ENCODE results near the gene TGFBR2. TPM values are rescaled to one million over a fixed set of nuclear protein-coding genes. Genes with fewer than 3 reads are reported as not detected.

The TGFBR2 gene
- total RNA-seq, 1 experiment from 2014 or later = 16.1 TPM

DNA sequence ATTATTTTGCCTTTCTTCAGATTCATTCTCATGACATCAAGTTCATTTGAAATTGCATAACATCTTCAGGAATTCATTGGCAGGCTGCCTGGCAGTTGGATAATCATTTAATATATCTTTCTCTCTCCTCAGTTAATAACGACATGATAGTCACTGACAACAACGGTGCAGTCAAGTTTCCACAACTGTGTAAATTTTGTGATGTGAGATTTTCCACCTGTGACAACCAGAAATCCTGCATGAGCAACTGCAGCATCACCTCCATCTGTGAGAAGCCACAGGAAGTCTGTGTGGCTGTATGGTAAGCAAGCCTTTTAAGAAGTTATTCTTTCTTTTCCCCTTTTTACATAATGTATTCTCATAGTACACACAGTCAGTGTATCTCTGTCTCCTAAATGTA is 38.2 kb downstream of the TGFBR2 start:
- POLR2A ChIA-PET (ENCODE audit: low non-redundant PET) = no interaction called here
- Histone ChIP-seq H3K36me3 (ENCODE audit: insufficient read depth, low read length, poor library complexity, severe bottlenecking) (peaks cover 9% of the 10 kb centered on the region), H3K4me1 (ENCODE audit: insufficient read depth, low read length, poor library complexity, severe bottlenecking) (peaks cover 42% of the 10 kb centered on the region), H3K4me3 (ENCODE audit: low read depth, low read length, poor library complexity, severe bottlenecking) (no peak overlapping the region), H3K9me3 (ENCODE audit: low read depth, low read length, poor library complexity, severe bottlenecking) (no peaks in the 10 kb centered on the region), H3K27me3 (replicated peaks; ENCODE audit: insufficient read depth, low read depth, low read length, poor library complexity) (no peaks in the 10 kb centered on the region), H3K27ac (ENCODE audit: low read depth, low read length, poor library complexity, severe bottlenecking) (peak overlapping the region; percentile 44)
- no TSS peak for BruUV-seq (replicated peaks)
- CTCF ChIA-PET = interaction anchor here (0.6 kb wide), 1 partner anchor 560 kb away, joined by 6 read pairs; no protein-coding TSS in a partner anchor
- TF ChIP-seq EZH2 (IDR thresholded peaks at IDR 0.05; ENCODE audit: borderline replicate concordance, low read depth, low read length, poor library complexity, severe bottlenecking) (no peak), CTCF (conservative IDR thresholded peaks at IDR 0.05; ENCODE audit: low read depth, low read length) (no peak)
- intact Hi-C loops (cut with micrococcal nuclease; ENCODE audit: unreplicated experiment) = no loop called here
- peak; percentile 81 for DNase-seq (ENCODE audit: low spot score)

- POLR2A ChIA-PET (ENCODE audit: low non-redundant PET) = no interaction called here
- CTCF ChIA-PET = interaction anchor here (0.6 kb wide), 1 partner anchor 561 kb away, joined by 6 read pairs; no protein-coding TSS in a partner anchor
- no peaks in the 10 kb centered on the region for H3K9me3 ChIP-seq (ENCODE audit: low read depth, low read length, poor library complexity, severe bottlenecking)
- peaks cover 13% of the 10 kb centered on the region for H3K36me3 ChIP-seq (ENCODE audit: insufficient read depth, low read length, poor library complexity, severe bottlenecking)
- BruUV-seq (replicated peaks) = no TSS peak
- intact Hi-C loops (cut with micrococcal nuclease; ENCODE audit: unreplicated experiment) = no loop called here
- no peaks in the 10 kb centered on the region for H3K27me3 ChIP-seq (replicated peaks; ENCODE audit: insufficient read depth, low read depth, low read length, poor library complexity)
- H3K27ac ChIP-seq (ENCODE audit: low read depth, low read length, poor library complexity, severe bottlenecking) = peak overlapping the region; percentile 20
- TF ChIP-seq CTCF (conservative IDR thresholded peaks at IDR 0.05; ENCODE audit: low read depth, low read length) (no peak), EZH2 (IDR thresholded peaks at IDR 0.05; ENCODE audit: borderline replicate concordance, low read depth, low read length, poor library complexity, severe bottlenecking) (no peak)
- no peak overlapping the region for H3K4me3 ChIP-seq (ENCODE audit: low read depth, low read length, poor library complexity, severe bottlenecking)
- peaks cover 42% of the 10 kb centered on the region for H3K4me1 ChIP-seq (ENCODE audit: insufficient read depth, low read length, poor library complexity, severe bottlenecking)
- no peak for DNase-seq (ENCODE audit: low spot score)
Observed at GRCh38 chr3:30645077-30645476, 38.7 kb downstream of the TGFBR2 start.

DNA sequence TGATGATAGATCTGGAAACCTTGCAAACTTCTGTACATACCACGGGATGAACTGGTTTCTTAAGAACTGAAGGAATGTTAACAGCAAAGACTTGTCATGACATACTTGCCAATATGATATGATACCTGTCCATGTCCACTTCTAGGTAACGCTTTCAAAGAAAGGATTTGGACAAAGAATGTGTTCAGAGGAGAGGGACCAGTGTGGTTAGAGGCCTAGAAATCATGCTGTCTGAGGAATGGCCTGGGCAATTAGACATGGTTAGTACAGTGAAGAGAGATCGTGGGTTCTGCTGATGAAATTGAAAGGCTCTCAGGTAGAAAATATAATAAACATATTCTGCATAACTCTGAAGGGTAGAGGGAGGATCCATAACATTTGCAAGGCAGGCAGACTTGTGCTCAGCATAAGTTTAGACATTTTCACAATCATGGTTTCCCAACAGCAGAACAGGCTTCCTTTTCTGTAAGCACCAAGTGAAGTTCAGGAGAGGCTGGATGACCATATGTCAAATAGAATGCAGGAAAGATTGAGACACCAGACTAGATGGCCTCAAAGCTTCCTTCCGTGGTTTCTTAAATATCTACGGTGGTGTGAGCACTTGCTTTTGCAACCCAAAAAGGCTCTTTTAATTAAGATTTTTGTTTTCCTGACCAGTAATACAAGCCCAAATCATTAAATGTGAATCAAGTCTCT is 39.9 kb downstream of the TGFBR2 start:
- DNase-seq (ENCODE audit: low spot score) = no peak
- CTCF ChIA-PET = no interaction called here
- TF ChIP-seq EZH2 (IDR thresholded peaks at IDR 0.05; ENCODE audit: borderline replicate concordance, low read depth, low read length, poor library complexity, severe bottlenecking) (no peak), CTCF (conservative IDR thresholded peaks at IDR 0.05; ENCODE audit: low read depth, low read length) (no peak)
- Histone ChIP-seq H3K4me3 (ENCODE audit: low read depth, low read length, poor library complexity, severe bottlenecking) (no peak overlapping the region), H3K4me1 (ENCODE audit: insufficient read depth, low read length, poor library complexity, severe bottlenecking) (peaks cover 42% of the 10 kb centered on the region), H3K27me3 (replicated peaks; ENCODE audit: insufficient read depth, low read depth, low read length, poor library complexity) (no peaks in the 10 kb centered on the region), H3K36me3 (ENCODE audit: insufficient read depth, low read length, poor library complexity, severe bottlenecking) (peaks cover 25% of the 10 kb centered on the region), H3K9me3 (ENCODE audit: low read depth, low read length, poor library complexity, severe bottlenecking) (no peaks in the 10 kb centered on the region), H3K27ac (ENCODE audit: low read depth, low read length, poor library complexity, severe bottlenecking) (no peak overlapping the region)
- BruUV-seq (replicated peaks) = TSS peak; percentile 42
- POLR2A ChIA-PET (ENCODE audit: low non-redundant PET) = no interaction called here
- intact Hi-C loops (cut with micrococcal nuclease; ENCODE audit: unreplicated experiment) = no loop called here
